Panc1 (cell line): ENCODE data around the gene PCAT7. TPM values are rescaled to one million over a fixed set of nuclear protein-coding genes. Genes with fewer than 3 reads are reported as not detected.

Source experiments
- ATAC-seq: fragments of 200-7000 bp; cut with Tn5 transposase; 2 replicates; pipeline ENCODE4 v1.9.1; 2020; ENCODE audit warnings: mild to moderate bottlenecking, moderate library complexity
- BruUV-seq: library from RNA; stranded (reverse); fragments of 400-500 nt; replicated peaks from 2 replicates; lab custom pipeline; 2021; lab: Mats Ljungman, UMichigan
- CTCF ChIA-PET: fragments of 300-600 bp; sonication (Branson Sonifier 250); formaldehyde crosslinking; loops from one replicate; lab custom pipeline; 2022; ENCODE audit warnings: antibody characterized with exemption; lab: Charles Lee
- POLR2A ChIA-PET: fragments of 300-600 bp; sonication (Branson Sonifier 250); formaldehyde crosslinking; loops from one replicate; lab custom pipeline; 2022; ENCODE audit warnings: antibody characterized with exemption; lab: Charles Lee
- DNase-seq: peaks from one replicate; pipeline ENCODE4 v3.0.0-alpha.2; 2010; ENCODE audit warnings: low read depth, low spot score
- H3K27ac ChIP-seq: 2 replicates; pipeline ENCODE4 v1.5.1; 2011; ENCODE audit warnings: mild to moderate bottlenecking, low read length, inconsistent platforms
- H3K27me3 ChIP-seq: fragments of 200-500 bp; sonication (Bioruptor generic); 2 replicates; pipeline ENCODE4 v1.6.0; 2014; ENCODE audit warnings: low read length, inconsistent platforms; ENCODE audit not compliant: control insufficient read depth, insufficient read depth
- H3K36me3 ChIP-seq: fragments of 200-500 bp; sonication (Bioruptor generic); 2 replicates; pipeline ENCODE4 v1.5.1; 2014; ENCODE audit warnings: inconsistent platforms, mild to moderate bottlenecking, low read length, moderate library complexity; ENCODE audit not compliant: control insufficient read depth, insufficient read depth
- H3K4me1 ChIP-seq: 2 replicates; pipeline ENCODE4 v1.5.1; 2011; ENCODE audit warnings: inconsistent platforms, mild to moderate bottlenecking, low read length, moderate library complexity; ENCODE audit not compliant: control insufficient read depth, insufficient read depth
- H3K4me3 ChIP-seq, 2 experiments: 2 replicates each; pipeline ENCODE4 v1.5.1; 2011 to 2012; ENCODE audit warnings: low read depth in 2 of 2, low read length in 2 of 2, mild to moderate bottlenecking in 2 of 2, inconsistent platforms in 1 of 2, moderate library complexity in 1 of 2
- H3K9me3 ChIP-seq: fragments of 200-500 bp; sonication (Bioruptor generic); 2 replicates; pipeline ENCODE4 v1.5.1; 2014; ENCODE audit warnings: low read depth, mild to moderate bottlenecking, inconsistent platforms, low read length, moderate library complexity; ENCODE audit not compliant: control insufficient read depth, insufficient read depth
- CTCF ChIP-seq: fragments of 450-650 bp; IDR thresholded peaks from 2 replicates; pipeline ENCODE4 v1.5.1; 2017; ENCODE audit warnings: mild to moderate bottlenecking
- POLR2AphosphoS5 ChIP-seq: IDR thresholded peaks from 2 replicates; pipeline ENCODE4 v1.6.1; 2012; ENCODE audit warnings: mild to moderate bottlenecking, low read depth, low read length, moderate library complexity
- REST ChIP-seq, 2 experiments: IDR thresholded peaks; 2 replicates each; pipeline ENCODE4 v1.6.1; 2011 to 2012; ENCODE audit warnings: low read depth in 2 of 2, control low read depth in 1 of 2, low read length in 1 of 2, mild to moderate bottlenecking in 1 of 2, moderate library complexity in 1 of 2; ENCODE audit not compliant: insufficient read depth in 1 of 2
- SIN3A ChIP-seq: IDR thresholded peaks from 2 replicates; pipeline ENCODE4 v1.6.1; 2012; ENCODE audit warnings: low read depth, mild to moderate bottlenecking, low read length, moderate library complexity, borderline replicate concordance; ENCODE audit not compliant: insufficient read depth
- TCF7L2 ChIP-seq: IDR thresholded peaks from 2 replicates; pipeline ENCODE4 v1.6.1; 2011; ENCODE audit warnings: mild to moderate bottlenecking, low read depth, low read length, inconsistent platforms
- in situ Hi-C: cut with HindIII; loops from 2 replicates; pipeline ENCODE4 v1.10.0; 2016; ENCODE audit warnings: low sequenced_read_pairs, low pct_unique_long_range_greater_than_20kb
- intact Hi-C: fragments of 100-400 bp; cut with micrococcal nuclease; formaldehyde crosslinking; loops from one replicate; pipeline ENCODE4 v1.10.0; 2022; ENCODE audit not compliant: unreplicated experiment
- total RNA-seq: library from RNA; stranded (reverse); gene quantifications from one replicate; pipeline ENCODE4 v1.2.1, GENCODE V29; 2021; ENCODE audit not compliant: unreplicated experiment

PCAT7 gene
- total RNA-seq, 1 experiment from 2014 or later = 0.59 TPM

GRCh38 chr9:94610181-94610606, 55.3 kb downstream of the PCAT7 start:
- CTCF ChIA-PET = no interaction called here
- POLR2A ChIA-PET = no interaction called here

DNA sequence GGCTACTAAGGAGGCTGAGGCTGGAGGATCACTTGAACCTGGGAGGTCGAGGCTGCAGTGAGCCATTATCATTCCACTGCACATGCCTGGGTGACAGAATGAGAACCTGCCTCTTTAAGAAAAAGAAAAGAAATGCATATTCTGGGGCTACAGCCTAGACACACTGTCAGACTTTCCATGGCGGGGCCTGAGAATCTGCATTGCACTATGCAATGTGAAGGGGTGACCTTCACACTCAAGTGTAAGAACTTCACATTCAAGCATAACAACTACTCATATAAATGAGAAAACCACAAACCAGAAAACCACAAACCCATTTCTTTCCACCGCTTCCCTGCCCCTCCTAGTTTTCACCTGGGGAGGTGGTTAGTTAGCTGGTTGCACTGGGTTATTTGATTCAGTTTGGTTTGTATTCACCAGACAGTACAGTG, 56.8 kb downstream of the PCAT7 start:
- no peak overlapping the region for H3K27ac ChIP-seq
- ATAC-seq (no peak), DNase-seq (no peak)
- intact Hi-C loops = no loop called here
- no peak overlapping the region for H3K4me3 ChIP-seq
- BruUV-seq = no TSS peak
- H3K36me3 ChIP-seq = no peaks in the 10 kb centered on the region
- no peaks in the 10 kb centered on the region for H3K9me3 ChIP-seq
- H3K27me3 ChIP-seq = no peaks in the 10 kb centered on the region
- ChIA-PET POLR2A (no interaction called here), CTCF (no interaction called here)
- in situ Hi-C loops = no loop called here
- TF ChIP-seq POLR2AphosphoS5 = no peak
- no peak for TF ChIP-seq CTCF
- TF ChIP-seq TCF7L2 = no peak
- no peak for TF ChIP-seq REST (IDR thresholded peaks at IDR 0.05; ENCODE audit: insufficient read depth in 1 of 2, low read depth in 2 of 2, low read length in 1 of 2)
- TF ChIP-seq SIN3A = no peak
- no peaks in the 10 kb centered on the region for H3K4me1 ChIP-seq

More at GRCh38 chr9:94610181-94610606, 55.3 kb downstream of the PCAT7 start:
- BruUV-seq = no TSS peak
- Histone ChIP-seq H3K4me3 (no peak overlapping the region), H3K36me3 (no peaks in the 10 kb centered on the region), H3K4me1 (no peaks in the 10 kb centered on the region), H3K27ac (no peak overlapping the region), H3K27me3 (no peaks in the 10 kb centered on the region), H3K9me3 (no peaks in the 10 kb centered on the region)
- no peak for ATAC-seq
- no peak for DNase-seq
- in situ Hi-C loops (no loop called here), intact Hi-C loops (no loop called here)
- TF ChIP-seq CTCF = no peak
